SIG-M5 (cell line): ENCODE results near the gene KDM5B.
"Not testable (repeated sequence)": the region's sequence is repeated elsewhere in the genome, so short reads cannot be mapped to it uniquely, and the experiment has no call there.

Source experiments
- DNase-seq: peaks from one replicate; lab custom pipeline; 2025; lab: John Stamatoyannopoulos, UW

KDM5B gene

DNA sequence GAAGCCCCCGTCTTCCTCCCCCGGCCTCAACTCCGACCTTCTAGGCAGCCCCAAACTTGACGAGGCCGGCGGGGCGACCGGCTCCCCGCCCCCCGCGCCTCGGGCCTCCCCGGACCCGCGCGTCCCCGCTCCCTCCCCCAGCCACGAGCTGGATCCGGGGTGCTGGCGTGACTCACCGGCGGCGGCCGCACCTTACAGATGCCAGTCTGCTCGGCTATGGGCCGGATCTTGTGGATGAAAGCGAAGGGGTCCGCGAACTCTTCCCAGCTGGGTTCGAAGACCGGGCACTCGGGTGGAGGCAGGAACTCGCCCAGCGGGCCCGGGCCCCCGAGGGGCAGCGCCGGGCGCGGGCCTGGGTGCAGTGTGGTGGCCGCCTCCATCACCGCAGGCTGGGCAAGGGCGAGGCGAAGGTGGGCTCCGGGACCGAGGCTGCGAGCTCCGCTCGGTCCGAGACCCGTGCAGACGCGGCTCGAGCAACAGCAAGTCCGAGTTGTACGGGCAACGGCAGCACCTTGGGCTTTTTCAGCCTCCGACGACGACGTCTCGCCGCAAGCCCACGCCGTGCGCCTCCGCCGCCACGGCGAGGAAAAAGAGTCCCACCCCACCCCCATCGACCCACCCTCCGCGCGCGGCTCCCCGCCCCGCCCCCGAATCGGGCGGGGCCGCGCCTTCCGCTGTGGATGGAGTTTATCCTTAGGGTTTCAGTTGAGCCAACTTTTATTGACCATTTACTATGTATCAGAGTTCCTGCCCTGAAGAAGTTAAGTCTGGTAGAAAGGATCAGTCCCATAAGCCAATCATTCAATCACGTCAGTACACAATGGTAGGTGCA is at the start of gene KDM5B:
Gene KDM5B, minus strand, starts transcription at position 496 of the 832 bp plus-strand sequence. Its CDS starts 116 bp downstream, at position 380.
- no peak for DNase-seq

DNA sequence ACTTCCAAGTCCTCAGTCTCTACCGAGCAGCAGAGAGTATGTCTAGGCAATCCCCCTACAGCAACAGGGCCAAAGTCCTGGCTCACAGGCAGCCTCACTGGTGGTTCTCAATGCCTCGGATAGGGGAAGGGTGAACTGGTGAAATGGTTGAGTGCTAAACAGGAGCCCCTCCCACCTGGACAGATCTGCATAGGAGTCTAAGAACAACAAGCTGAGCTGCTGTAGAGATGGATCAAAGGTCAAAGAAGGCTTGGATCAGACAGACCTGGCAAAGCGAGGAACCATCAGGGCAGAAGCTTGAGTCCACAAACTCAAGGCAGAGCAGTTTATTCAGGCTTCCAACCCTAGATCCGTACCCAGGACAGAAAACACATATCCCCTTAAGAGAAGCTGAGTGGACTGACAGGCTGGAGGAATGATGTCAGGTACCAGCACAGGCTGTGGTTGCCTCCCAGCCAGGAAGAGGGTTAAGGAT is 49.0 kb upstream of the KDM5B start:
- no peak for DNase-seq

DNA sequence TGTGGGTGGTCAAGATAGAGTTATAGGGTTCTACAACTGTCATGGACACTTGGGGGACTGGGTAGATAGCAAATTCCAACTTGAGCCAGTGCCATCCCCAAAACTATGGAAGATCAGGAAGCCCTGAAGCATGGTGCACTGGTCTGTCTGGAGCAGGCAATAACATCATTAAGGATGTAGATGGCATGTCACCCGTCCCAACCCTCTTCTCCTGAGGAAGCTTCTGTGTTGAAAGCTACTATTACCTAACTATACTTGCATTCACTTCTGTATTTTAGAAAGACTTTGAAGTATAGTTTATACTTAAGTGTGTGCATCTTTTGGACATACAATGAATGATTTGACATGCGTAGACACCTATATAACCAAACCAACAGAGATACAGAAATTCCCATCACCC is 47.8 kb upstream of the KDM5B start:
- no peak for DNase-seq

- no peak for DNase-seq
Measured at GRCh38 chr1:202854787-202855186, 46.6 kb upstream of the KDM5B start.

- DNase-seq = no peak
Measured at GRCh38 chr1:202852163-202852904, 44.1 kb upstream of the KDM5B start.

- no peak for DNase-seq
Measured at GRCh38 chr1:202850593-202851362, 42.6 kb upstream of the KDM5B start.

DNA sequence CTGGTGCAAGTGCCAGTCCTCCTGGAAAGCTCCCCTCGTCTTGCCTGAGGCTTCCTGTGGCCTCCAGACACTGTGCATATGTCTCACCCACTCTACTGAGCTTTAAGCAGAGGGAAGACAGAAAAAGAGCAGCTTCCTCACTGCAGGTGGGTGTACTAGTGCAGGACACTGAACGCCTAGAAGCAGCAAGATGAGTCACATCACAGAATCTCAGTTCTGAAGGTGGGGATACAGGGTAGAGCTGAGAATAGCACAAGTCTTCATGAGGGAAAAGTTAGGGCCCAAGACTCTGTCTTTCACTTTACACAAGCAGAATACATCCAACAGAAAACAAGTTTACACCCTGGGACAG is 39.9 kb upstream of the KDM5B start:
- DNase-seq = no peak

GRCh38 chr1:202844935-202845334 is 36.7 kb upstream of the KDM5B start:
- DNase-seq = no peak

DNA sequence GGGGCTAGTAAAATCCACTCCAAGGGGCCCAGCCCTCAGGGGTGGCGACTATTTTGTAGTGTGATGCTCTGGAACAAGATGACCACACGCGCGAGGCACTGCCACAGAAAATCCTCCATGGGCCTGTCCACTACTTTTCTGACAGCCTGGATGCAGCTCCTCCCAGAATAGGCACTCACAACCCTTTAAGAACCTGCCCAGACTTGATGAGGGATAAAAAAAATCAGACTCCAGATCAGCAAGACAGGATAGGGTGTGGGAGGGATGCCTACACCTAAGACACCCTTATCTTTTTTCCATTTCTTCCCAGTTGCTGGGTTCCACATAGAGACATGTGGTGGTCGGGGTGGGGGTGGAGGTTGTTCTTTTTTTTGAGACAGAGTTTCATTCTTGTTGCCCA is 36.0 kb upstream of the KDM5B start:
- DNase-seq = no peak

DNA sequence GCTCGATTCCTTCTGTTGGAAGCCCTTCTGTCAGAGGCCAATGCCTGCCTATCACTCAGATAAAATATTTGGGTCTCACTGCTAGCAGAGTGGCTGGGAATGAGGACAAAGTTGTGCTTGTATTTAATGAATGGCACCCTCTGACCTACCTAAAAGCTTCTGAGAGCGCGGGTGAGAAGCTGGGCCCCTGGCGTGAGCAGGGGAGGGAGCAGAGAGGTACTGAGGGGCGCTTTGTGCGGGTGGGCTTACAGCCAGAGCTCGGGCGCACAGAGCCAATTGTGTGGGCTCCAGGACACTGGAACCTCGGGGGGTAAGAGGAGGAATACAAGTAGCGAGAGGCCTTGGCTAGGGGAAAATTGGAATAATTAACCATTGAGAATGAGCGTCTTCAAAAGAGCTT is 34.9 kb upstream of the KDM5B start:
- DNase-seq = no peak

DNA sequence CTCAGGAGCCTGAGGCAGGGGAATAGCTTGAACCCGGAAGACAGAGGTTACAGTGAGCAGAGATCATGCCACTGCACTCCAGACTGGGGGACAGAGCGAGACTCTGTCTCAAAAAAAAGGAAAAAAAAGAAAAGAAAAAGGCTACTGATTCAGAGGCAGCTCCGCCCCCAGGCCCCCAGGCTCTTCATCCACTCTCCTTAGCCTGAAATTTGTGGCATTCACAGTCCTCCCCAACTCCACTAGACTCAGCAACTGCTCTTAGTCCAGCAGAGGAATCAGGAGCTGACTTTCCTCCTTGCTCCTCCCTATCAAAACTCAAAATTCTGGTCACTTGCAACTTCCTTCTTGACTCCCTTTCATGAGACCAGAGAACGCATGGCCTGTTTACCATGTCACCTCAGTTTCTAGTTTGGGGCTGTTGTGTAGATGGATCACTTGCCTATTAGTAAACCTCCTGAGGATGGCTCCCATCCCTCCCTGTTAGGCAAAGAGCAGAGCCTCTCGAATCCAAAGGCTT is 29.6 kb upstream of the KDM5B start:
- no peak for DNase-seq

DNA sequence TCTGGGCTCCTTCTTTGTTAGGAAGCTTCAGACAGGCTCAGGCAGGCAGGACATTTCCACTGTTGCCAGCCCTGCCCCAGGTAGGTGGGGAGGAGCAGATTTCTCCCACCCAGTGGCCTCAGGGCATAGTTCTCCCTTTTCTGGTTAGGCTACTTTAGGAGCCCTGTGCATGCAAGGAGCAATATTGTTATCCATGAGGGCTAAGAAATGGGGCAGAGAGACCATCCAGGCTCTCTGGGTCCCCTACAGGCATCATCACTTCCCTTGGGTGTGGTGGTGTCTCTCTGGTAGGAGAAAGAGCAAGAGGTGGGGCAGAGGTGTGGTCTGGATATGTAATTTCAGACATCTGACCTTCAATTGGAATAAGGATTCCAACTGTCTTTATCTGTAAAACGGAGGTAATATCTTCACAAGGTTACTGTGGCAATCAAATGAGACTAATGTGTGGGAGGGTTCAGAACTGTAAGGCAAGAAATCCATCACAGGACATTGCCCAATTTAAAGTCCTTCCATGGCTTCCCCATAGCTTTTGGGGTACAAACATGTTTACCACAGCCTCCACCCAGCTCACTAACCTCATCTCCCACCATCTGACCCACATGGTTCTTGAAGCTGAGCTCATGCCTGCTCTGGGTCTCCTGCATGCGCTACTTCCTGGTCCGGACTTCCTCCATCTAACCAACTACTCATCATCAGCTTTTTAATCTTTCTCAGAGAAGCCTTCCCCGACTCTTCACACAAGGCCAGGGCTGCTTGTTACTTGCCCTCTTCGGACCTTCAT is 28.6 kb upstream of the KDM5B start:
- DNase-seq = no peak

GRCh38 chr1:202835548-202836072 is 27.4 kb upstream of the KDM5B start:
- DNase-seq = no peak

DNA sequence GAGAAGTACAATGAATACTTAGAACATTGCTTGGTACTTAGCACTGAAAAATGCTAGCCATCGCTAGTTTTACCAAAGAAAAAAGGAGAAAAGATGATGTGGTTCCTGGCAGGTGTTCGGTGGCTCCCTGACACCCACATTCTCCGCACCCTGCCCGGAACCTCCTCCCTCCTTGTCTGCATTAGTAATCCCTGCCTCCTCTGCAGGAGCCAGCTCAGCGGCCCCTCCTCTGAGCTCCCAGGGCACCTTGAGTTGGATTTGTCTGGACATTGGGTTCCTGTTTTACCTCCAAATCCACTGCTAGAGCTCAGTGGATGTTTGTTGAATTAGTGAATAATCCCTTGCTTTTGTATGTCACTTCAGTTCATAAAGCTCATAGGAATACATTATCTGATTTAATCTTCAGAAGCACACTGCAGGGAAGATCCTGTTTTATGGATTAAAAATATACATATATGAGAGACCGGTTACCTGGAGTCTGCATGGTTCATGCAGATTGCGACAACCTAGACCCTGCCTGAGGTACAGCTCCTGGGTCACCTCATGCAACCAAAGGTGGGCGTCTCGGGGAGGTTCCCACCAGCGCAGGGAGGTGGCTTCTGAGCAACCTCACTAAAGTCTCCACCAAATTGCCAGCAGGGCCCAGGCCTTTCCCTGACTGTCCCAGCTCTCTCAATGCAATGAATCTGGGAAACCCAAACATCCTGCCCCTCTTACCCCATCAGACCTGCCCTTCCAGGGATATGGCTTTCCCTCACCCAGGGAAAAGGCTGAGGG is 26.7 kb upstream of the KDM5B start:
- DNase-seq = no peak

DNA sequence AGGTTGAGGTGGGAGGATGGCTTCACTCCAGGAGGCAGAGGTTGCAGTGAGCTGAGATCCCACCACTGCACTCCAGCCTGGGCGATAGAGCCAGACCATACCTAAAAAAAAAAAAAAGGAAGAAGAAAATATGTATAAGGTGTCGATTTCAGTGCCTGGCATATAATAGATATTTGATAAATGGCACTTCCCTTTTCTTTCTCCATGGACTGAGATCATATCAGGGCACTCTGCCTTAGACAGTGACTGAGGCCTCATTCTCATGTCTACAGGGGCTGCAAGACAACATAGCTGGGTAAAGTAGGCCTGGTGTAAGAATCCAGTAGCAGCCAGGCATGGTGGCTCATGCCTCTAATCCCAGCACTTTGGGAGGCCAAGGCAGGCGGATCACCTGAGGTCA is 23.7 kb upstream of the KDM5B start:
- DNase-seq = no peak

- DNase-seq = not testable (repeated sequence)
Measured at GRCh38 chr1:202829223-202829622, 21.0 kb upstream of the KDM5B start.

- no peak for DNase-seq
Measured at GRCh38 chr1:202825748-202826147, 17.5 kb upstream of the KDM5B start.

GRCh38 chr1:202821467-202821866 is 13.2 kb upstream of the KDM5B start:
- DNase-seq = no peak

- no peak for DNase-seq
Measured at GRCh38 chr1:202818819-202819218, 10.6 kb upstream of the KDM5B start.

- no peak for DNase-seq
Measured at GRCh38 chr1:202815120-202815519, 6.9 kb upstream of the KDM5B start.
